ENCODE measurements around the gene CCDC3.

CCDC3 gene

DNA sequence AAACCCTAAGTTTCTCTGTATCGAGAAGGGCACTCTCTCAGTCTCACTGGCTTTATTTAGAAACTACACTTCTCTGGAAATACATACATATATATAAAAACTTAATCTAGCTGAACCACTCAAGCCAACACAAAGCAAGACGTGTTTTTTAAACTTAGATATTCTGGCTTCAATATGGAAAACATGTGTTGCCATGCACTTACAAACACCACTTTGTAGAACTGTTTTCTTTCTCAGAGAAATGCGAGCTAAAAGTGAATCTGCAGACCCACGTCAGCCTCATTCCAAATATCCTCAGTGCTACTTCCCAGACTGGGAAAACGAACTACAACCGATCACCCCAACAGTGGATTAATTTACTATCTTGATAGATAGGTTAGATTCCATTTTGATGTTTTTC lies 1.7 kb downstream of the CCDC3 start:
- TF ChIP-seq, protein P1, sequence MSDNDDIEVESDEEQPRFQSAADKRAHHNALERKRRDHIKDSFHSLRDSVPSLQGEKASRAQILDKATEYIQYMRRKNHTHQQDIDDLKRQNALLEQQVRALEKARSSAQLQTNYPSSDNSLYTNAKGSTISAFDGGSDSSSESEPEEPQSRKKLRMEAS (IDR thresholded peaks at IDR 0.05) = no peak
- no peak for TF ChIP-seq TAF1 (IDR thresholded peaks at IDR 0.05; ENCODE audit: low read depth)

DNA sequence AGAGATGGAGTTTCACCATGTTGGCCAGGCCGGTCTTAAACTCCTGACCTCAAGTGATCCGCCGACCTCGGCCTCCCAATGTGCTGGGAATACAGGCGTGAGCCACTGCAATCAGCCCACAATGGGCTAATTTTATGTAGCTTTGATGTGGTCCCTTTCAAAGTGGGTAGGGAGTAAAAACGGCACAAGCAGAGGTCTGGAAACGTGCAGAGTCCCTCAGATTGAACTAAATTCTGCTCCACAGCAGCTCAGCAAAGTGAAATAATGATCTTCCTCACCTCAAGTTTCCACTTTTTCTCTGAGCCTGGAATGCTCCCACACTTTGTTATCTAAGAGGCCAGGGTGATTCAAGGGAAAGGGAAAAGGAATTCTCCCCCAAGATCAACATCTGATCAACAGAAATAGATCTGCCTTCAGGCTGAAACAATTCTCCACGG lies 6.1 kb downstream of the CCDC3 start:
- TF ChIP-seq, protein P2, sequence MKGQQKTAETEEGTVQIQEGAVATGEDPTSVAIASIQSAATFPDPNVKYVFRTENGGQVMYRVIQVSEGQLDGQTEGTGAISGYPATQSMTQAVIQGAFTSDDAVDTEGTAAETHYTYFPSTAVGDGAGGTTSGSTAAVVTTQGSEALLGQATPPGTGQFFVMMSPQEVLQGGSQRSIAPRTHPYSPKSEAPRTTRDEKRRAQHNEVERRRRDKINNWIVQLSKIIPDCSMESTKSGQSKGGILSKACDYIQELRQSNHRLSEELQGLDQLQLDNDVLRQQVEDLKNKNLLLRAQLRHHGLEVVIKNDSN (IDR thresholded peaks at IDR 0.05) = no peak
- TF ChIP-seq CEBPB (IDR thresholded peaks at IDR 0.05) (no peak), FOXM1 (IDR thresholded peaks at IDR 0.05; ENCODE audit: borderline replicate concordance, low read depth) (no peak), YY1 (IDR thresholded peaks at IDR 0.05; ENCODE audit: low read depth) (no peak), TEAD4 (IDR thresholded peaks at IDR 0.05) (no peak), NFIC (IDR thresholded peaks at IDR 0.05) (no peak), ZBTB7A (IDR thresholded peaks at IDR 0.05; ENCODE audit: low read depth) (no peak), TCF12 (IDR thresholded peaks at IDR 0.05; ENCODE audit: low read depth) (no peak), EGR1 (IDR thresholded peaks at IDR 0.05) (no peak), TAF1 (IDR thresholded peaks at IDR 0.05; ENCODE audit: low read depth) (no peak), CREB1 (IDR thresholded peaks at IDR 0.05; ENCODE audit: low read depth) (no peak), EP300 (IDR thresholded peaks at IDR 0.05; ENCODE audit: borderline replicate concordance) (no peak), RAD21 (IDR thresholded peaks at IDR 0.05; ENCODE audit: low read depth) (no peak)
- TF ChIP-seq, protein P3, sequence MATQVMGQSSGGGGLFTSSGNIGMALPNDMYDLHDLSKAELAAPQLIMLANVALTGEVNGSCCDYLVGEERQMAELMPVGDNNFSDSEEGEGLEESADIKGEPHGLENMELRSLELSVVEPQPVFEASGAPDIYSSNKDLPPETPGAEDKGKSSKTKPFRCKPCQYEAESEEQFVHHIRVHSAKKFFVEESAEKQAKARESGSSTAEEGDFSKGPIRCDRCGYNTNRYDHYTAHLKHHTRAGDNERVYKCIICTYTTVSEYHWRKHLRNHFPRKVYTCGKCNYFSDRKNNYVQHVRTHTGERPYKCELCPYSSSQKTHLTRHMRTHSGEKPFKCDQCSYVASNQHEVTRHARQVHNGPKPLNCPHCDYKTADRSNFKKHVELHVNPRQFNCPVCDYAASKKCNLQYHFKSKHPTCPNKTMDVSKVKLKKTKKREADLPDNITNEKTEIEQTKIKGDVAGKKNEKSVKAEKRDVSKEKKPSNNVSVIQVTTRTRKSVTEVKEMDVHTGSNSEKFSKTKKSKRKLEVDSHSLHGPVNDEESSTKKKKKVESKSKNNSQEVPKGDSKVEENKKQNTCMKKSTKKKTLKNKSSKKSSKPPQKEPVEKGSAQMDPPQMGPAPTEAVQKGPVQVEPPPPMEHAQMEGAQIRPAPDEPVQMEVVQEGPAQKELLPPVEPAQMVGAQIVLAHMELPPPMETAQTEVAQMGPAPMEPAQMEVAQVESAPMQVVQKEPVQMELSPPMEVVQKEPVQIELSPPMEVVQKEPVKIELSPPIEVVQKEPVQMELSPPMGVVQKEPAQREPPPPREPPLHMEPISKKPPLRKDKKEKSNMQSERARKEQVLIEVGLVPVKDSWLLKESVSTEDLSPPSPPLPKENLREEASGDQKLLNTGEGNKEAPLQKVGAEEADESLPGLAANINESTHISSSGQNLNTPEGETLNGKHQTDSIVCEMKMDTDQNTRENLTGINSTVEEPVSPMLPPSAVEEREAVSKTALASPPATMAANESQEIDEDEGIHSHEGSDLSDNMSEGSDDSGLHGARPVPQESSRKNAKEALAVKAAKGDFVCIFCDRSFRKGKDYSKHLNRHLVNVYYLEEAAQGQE (IDR thresholded peaks at IDR 0.05; ENCODE audit: low read depth) = no peak
- TF ChIP-seq, protein P1 (IDR thresholded peaks at IDR 0.05) = no peak

DNA sequence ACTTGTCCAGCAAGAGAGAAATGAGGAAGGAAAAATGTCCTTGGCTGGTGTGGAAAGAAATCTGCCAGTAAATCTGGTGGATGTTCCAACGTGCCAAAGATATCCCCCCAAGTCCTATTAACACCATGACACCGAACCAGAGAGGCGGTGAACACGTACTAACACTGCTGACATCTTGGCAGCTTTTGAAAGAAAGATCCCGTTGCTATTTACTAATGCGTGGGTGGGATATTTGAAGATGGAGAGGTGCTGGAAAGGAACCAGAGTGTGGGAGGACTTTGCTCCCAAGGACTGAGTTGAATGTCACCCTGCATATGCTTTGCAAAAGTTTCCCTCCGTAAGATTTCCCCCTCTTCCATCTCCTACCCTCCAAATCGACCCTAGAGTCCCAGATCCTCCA lies 7.9 kb downstream of the CCDC3 start:
- TF ChIP-seq TAF1 (IDR thresholded peaks at IDR 0.05; ENCODE audit: low read depth) = no peak
- TF ChIP-seq, protein P2 (IDR thresholded peaks at IDR 0.05) = no peak
- TF ChIP-seq FOXM1 (IDR thresholded peaks at IDR 0.05; ENCODE audit: borderline replicate concordance, low read depth) = no peak
- no peak for TF ChIP-seq EP300 (IDR thresholded peaks at IDR 0.05; ENCODE audit: borderline replicate concordance)
- TF ChIP-seq EGR1 (IDR thresholded peaks at IDR 0.05) = no peak
- no peak for TF ChIP-seq NFIC (IDR thresholded peaks at IDR 0.05)
- TF ChIP-seq TEAD4 (IDR thresholded peaks at IDR 0.05) = no peak
- no peak for TF ChIP-seq TCF12 (IDR thresholded peaks at IDR 0.05; ENCODE audit: low read depth)
- no peak for TF ChIP-seq CEBPB (IDR thresholded peaks at IDR 0.05)
- no peak for TF ChIP-seq YY1 (IDR thresholded peaks at IDR 0.05; ENCODE audit: low read depth)
- TF ChIP-seq, protein P1 (IDR thresholded peaks at IDR 0.05) = no peak
- TF ChIP-seq ZBTB7A (IDR thresholded peaks at IDR 0.05; ENCODE audit: low read depth) = no peak
- TF ChIP-seq, protein P3 (IDR thresholded peaks at IDR 0.05; ENCODE audit: low read depth) = no peak
- TF ChIP-seq RAD21 (IDR thresholded peaks at IDR 0.05; ENCODE audit: low read depth) = no peak
- no peak for TF ChIP-seq CREB1 (IDR thresholded peaks at IDR 0.05; ENCODE audit: low read depth)

DNA sequence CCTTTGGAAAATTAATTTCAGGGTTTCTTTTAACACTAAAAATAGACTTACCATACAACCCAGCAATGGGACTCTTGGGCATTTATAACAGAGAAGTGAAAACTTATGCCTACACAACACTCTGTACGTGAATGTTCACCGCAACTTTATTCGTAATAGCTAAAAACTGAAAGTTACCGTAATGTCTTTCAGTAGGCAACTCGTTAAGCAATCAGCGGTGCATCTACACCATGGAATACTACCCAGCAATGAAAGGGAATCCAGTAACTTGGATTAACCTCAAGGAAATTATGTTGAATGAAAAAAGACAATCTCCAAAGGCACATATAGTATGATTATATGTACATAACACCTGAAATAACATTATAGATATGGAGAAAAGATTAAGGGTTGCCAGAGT lies 16.2 kb downstream of the CCDC3 start:
- TF ChIP-seq YY1 (IDR thresholded peaks at IDR 0.05; ENCODE audit: low read depth) = no peak
- TF ChIP-seq, protein P2 (IDR thresholded peaks at IDR 0.05) = no peak

DNA sequence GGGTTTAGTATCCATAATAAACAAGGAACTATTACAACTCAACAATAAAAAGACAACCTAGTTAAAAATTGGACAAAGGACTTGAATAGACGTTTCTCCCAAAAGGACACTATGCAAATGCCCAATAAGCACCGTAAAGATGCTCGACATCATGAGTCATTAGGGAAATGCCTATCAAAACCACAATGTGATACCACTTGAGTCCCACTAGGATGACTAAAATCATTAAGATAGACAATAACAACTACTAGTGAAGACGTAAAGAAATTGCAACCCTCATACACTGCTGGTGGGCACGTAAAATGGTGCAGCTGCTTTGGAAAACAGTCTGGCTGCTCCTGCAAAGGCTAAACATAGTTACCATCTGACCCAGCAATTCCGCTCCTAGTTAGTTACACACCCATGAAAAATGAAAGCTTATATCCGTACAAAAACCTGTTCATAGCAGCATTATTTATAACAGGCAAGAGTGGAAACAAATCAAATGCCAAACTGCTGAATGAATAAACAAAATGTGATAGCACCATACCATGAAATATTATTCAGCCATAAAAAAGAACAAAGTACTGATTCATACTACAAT lies 17.3 kb downstream of the CCDC3 start:
- TF ChIP-seq EP300 (IDR thresholded peaks at IDR 0.05; ENCODE audit: borderline replicate concordance) (no peak), FOXM1 (IDR thresholded peaks at IDR 0.05; ENCODE audit: borderline replicate concordance, low read depth) (no peak), TAF1 (IDR thresholded peaks at IDR 0.05; ENCODE audit: low read depth) (no peak), EGR1 (IDR thresholded peaks at IDR 0.05) (no peak), RAD21 (IDR thresholded peaks at IDR 0.05; ENCODE audit: low read depth) (no peak), CREB1 (IDR thresholded peaks at IDR 0.05; ENCODE audit: low read depth) (no peak), YY1 (IDR thresholded peaks at IDR 0.05; ENCODE audit: low read depth) (no peak)
- TF ChIP-seq, protein P1 (IDR thresholded peaks at IDR 0.05) = no peak
- TF ChIP-seq, protein P3 (IDR thresholded peaks at IDR 0.05; ENCODE audit: low read depth) = no peak
- TF ChIP-seq, protein P2 (IDR thresholded peaks at IDR 0.05) = no peak

Measured in Ishikawa (cell line).